Activated CD8-positive, alpha-beta memory T cell treated with anti-CD3 and anti-CD28 coated beads for 24 hours (primary cell): Measurements from ENCODE around the gene TSPEAR.
A peak's percentile ranks its signal among the peaks of the same experiment; 100 is the strongest.

Experiments
- DNase-seq: peaks from one replicate; pipeline ENCODE4 v3.0.0-alpha.2; 2020

Gene TSPEAR

GRCh38 chr21:44456214-44456914, 255.0 kb downstream of the TSPEAR start:
- no peak for DNase-seq

GRCh38 chr21:44455524-44456213, 255.7 kb downstream of the TSPEAR start:
- peak; percentile 80 for DNase-seq

GRCh38 chr21:44454747-44455523, 256.4 kb downstream of the TSPEAR start, which contains the start of gene LRRC3:
LRRC3 (plus strand) TSS chr21:44455510; CDS start chr21:44456645, 1,135 bp downstream.
- DNase-seq: peak; percentile 87

GRCh38 chr21:44454058-44454457, 257.3 kb downstream of the TSPEAR start:
- no peak for DNase-seq

- DNase-seq: no peak
Observed at GRCh38 chr21:44453120-44453519, 258.3 kb downstream of the TSPEAR start.

GRCh38 chr21:44450999-44451398, 260.4 kb downstream of the TSPEAR start:
- no peak for DNase-seq

- DNase-seq: no peak
Observed at GRCh38 chr21:44450402-44450801, 261.0 kb downstream of the TSPEAR start.

- no peak for DNase-seq
Observed at GRCh38 chr21:44449473-44450363, 261.7 kb downstream of the TSPEAR start.

GRCh38 chr21:44448651-44449131, 262.7 kb downstream of the TSPEAR start:
- DNase-seq: no peak
